Measurements from ENCODE around the gene TEN1. TPM values are rescaled to one million over a fixed set of nuclear protein-coding genes. Genes with fewer than 3 reads are reported as not detected.
"Not testable (repeated sequence)": the region's sequence is repeated elsewhere in the genome, so short reads cannot be mapped to it uniquely, and the experiment has no call there.

The TEN1 gene
- total RNA-seq, 2 donors from 2014 or later = 21.2 to 27.9 TPM

DNA sequence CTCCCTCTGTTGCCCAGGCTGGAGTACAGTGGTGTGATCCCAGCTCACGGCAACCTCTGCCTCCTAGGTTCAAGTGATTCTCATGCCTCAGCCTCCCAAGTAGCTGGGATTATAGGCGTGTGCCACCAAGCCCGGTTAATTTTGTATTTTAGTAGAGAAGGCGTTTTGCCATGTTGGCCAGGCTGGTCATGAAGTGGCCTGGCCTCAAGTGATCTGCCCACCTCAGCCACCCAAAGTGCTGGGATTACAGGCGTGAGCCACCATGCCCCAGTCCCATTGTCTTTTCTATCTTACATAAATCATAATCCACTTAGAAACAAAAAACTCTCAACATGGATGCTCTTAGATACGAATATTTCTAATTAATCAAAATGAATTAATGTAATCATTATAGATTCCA is 3.9 kb upstream of the TEN1 start:
- intact Hi-C loops (cut with DNase I, micrococcal nuclease); ATAC-seq; DNase-seq: not testable (repeated sequence)

DNA sequence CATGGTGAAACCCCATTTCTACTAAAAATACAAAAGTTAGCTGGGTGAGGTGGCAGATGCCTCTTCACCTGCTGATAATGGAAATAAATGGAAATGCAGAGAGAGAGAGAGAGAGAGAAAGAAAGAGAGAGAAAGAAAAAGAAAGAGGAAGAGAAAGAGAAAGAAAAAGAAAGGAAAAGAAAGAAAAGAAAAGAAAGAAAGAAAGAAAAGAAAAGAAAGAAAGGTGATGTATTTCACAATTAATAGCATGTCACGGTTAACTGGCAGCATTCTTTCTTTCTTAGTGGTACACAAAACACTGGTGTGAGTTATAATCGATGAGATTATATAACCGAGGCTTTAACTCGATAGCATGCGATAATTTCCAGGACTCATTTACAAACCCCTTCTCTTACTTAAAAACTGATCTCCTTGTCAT is 3.3 kb upstream of the TEN1 start:
- no peak for DNase-seq
- ATAC-seq = no peak
- intact Hi-C loops (cut with DNase I, micrococcal nuclease) = no loop called here

DNA sequence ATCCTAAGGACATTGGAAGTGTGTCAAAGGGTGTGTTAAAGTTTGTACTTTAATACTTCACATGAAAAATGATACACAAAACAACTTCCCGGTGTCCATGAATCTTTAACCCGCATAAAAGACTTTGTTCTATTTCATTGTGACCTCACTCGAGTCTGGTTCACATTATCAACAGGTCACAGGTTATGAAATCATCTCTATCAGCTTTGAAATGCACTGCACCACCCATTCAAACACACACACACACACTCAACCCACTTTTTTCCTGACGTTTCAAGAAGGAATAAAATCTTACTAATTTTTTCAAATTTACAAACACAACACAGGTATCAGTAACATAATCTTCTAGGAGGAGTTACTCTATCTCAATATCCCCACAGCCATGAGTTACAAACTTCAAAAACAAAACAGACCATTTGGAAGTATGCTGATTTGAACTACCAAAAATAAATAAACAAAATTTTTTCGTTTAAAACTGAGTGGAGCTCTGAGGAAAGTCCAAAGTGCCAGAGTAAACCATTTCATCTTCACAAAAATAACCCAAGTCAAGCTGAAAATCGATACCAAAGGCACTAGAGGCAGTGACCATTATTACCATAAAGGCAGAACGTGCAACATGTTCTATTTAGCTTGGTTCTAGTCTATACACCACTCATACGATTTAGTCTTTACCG is 2.7 kb upstream of the TEN1 start:
- DNase-seq (no peak), ATAC-seq (peak; percentile 48)
- intact Hi-C loops (cut with DNase I, micrococcal nuclease) = no loop called here

DNA sequence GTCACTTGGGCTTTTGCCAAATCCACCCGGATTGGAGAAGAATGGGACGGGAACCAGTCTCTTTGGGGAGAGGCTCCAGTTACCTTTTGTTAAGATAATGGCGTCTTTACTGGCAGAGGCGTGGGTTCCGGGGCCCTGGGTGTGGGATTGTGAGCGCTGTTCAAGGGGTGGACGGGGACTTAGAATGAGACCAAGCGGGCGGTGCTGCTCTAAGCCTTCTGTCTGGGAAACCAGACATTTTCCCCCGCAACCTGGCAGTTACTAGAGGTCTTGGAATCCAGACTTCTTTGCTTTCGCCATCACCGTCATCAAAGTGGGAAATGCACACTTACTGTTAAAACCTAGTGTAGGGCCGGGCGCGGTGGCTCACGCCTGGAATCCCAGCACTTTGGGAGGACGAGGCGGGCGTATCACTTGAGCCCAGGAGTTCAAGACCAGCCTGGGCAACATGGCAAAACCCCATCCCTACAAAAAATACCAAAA is 706 bp downstream of the TEN1 start:
- DNase-seq (no peak), ATAC-seq (peak; percentile 23)
- intact Hi-C loops (cut with DNase I, micrococcal nuclease) = no loop called here

DNA sequence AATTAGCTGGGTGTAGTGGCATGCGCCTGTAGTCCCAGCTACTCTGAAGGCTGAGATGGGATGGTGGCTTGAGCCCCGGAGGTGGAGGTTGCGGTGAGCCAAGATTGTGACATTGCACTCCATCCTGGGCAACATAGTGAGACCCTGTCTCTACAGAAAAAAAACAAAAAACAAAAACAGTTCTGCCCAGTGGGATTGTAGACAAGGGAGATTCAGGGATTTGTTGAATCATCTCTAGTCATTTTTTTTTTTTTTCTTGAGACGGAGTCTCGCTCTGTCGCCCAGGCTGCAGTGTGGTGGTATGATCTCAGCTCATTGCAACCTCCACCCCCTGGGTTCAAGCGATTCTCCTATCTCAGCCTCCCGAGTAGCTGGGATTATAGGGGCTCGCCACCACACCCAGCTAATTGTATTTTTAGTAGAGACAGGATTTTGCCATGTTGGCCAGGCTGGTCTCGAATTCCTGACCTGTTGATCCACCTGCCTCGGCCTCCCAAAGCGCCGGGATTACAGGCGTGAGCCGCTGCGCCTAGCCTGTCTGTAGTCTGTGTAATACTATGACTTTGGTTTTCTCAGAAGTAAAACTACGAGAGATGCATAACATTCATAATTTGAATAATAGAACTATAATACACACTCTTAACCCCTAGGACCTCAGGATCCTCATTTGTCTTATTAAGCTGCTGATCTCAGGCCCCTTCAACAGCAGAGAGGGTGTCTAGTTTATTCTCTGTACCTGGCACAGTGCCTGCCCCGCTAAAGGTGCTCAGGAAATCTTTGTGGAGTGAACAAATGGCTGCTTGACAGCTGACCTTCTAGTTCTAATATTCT is 1.4 kb downstream of the TEN1 start:
- intact Hi-C loops (cut with DNase I, micrococcal nuclease) = no loop called here
- no peak for ATAC-seq

DNA sequence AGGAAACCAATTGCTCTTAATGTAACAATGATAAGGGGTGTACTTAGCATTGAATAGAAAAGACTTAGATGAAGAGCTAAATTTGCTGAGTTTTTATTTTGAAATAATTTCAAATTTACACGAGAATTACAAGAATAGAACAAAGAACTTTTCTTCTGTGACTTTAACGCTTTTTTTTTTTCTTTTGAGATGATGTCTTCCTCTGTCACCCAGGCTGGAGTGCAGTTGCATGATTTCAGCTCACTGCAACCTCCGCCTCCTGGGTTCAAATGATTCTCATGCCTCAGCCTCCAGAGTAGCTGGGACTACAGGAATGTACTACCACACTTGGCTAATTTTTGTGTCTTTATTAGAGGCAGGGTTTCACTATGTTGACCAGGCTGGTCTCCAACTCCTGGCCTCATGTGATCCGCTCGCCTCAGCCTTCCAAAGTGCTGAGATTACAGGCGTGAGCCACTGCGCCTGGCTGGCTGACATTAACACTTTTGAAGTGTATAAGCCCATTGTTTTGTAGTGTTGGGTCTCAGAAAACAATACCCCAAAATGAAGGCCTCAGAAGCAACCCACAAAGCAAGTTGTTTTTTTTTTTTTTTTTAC is 2.1 kb downstream of the TEN1 start:
- ATAC-seq (no peak), DNase-seq (no peak)

More for the DNA sequence above, 1.4 kb downstream of the TEN1 start:
- no peak for DNase-seq

DNA sequence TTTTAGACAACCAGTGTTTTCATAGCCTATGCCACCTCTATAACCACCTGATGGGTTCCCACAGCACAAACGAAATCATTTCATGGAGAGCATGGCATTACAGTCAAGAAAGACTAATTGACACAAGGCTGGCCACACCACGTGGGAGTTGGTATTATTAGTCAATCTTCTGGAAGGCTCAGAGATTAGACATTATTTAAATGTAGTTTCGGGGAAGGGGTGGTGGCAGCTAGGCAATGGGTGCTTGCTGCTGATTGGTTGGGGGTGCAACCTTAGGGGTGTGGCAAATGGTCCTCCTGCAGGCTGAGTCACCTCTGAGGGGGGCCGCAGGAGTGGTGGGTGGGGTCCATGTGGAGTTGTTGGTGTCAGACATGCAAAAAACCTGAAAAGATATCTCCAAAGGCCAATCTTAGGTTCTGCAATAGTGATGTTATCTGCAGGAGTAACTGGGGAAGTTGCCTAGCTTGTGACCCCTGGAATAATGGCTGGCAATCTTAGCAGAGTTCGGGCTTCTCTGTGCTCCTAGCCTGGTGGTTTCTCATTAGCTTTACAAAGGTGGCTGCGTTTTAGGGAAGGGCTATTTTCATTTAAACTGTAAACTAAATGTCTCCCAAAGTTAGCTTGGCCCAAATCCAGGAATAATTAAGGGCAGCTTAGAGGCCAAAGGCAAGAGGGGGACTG is 4.6 kb downstream of the TEN1 start:
- DNase-seq = no peak

More for the DNA sequence above, 2.1 kb downstream of the TEN1 start:
- intact Hi-C loops (cut with DNase I, micrococcal nuclease) = no loop called here

DNA sequence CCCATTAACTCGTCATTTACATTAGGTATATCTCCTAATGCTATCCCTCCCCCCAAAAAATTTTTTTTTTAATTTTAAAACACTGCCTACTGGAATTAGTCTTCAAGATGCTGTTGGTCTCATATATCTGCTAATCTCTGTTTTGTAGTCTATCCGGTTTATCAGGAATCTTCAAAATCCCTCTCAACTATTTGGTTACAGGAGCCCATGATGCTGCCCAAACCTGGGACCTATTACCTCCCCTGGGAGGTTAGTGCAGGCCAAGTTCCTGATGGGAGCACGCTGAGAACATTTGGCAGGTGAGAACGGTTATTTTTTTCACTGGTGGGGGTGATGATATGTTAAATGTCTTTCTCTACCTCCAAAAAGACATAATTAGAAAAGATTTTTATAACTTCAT is 6.9 kb downstream of the TEN1 start:
- no peak for DNase-seq
- intact Hi-C loops (cut with DNase I, micrococcal nuclease) = no loop called here
- ATAC-seq = no peak

More for the DNA sequence above, 4.6 kb downstream of the TEN1 start:
- no peak for ATAC-seq
- intact Hi-C loops (cut with DNase I, micrococcal nuclease) = no loop called here

DNA sequence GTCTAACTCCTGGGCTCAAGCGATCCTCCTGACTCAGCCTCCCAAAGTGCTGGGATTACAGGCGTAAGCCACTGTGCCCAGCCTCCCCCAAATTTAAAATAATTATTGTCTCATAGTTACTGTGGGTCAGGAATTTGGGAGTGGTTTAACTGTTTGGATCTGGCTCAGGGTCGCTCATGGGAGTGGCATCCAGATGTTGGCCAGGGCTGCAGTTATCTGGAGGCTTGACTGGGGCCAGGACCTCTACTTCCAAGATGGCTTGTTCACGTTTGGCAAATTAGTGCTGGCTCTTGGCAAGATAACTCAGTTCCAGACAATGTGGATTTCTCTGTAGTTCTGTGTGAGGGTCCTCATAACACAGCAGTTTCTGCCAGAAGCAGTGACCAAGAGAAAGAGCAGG is 8.0 kb downstream of the TEN1 start:
- no peak for ATAC-seq
- DNase-seq = no peak
- intact Hi-C loops (cut with DNase I, micrococcal nuclease) = no loop called here

DNA sequence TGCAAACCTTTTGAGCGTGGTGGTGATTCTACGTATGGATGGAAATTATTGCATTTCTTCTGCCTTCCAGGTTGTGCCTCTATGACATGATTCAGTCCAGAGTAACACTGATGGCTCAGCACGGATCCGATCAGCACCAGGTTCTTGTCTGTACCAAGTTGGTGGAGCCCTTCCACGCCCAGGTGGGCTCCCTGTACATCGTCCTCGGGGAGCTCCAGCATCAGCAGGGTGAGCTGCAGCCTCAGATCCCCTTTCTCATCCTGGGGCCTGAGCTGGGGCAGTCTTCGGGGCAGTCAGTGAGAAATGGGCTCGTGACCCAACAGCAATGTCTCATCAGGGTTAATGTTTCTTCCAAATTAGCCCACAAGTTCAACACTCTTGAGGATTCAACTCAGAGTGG is 12.4 kb downstream of the TEN1 start:
- intact Hi-C loops (cut with DNase I, micrococcal nuclease) = no loop called here
- DNase-seq (no peak), ATAC-seq (no peak)

DNA sequence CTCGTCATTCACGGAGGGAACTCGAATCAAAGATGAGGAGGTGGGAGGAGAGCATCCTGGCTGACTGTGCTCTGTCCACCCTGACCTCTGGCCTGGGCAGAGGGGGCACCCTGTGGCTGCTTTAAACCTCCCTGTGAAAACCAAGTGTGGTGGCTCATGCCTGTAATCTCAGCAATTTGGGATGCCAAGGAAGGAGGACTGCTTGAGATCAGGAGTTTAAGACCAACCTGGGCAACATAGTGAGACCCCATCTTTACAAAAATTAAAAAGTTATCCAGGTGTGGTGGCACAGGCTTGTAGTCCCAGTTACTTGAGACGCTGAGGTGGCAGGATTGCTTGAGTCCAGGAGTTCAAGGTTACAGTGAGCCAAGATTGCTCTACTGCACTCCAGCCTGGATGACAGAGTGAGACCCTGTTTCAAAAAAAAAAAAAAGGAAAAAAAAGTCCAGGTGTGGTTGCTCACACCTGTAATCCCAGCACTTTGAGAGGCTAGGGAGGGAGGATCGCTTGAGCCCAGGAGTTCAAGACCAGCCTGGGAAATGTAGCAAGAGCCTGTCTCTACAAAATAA is 15.8 kb downstream of the TEN1 start:
- ATAC-seq (no peak), DNase-seq (peak in 1 of 2 donors; percentile 18)
- intact Hi-C loops (cut with DNase I, micrococcal nuclease) = no loop called here

DNA sequence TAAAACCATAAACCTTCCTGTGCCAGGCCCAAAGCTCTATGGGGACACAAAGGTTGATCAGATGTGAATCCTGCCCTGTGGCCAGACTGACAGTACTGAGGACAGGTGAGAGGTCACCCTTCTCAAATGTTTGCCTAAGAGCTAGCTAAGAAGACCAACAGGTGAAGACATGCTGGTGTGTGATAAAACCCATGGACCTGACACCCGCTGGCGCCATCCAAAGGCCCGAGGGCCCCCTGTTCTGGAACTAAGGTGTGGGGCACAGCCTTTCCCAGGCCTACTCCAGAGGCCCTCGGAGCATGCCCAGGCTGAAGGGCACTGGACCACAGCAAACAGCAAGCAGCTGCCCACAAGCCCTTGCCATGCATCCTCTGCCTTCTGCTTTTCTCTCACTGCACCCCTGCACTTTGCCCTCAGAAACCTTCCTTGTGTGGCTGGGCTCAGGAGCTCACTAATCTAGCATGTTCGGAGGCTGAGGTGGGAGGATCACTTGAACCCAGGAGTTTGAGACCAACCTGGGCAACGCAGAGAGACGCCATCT is 16.4 kb downstream of the TEN1 start:
- intact Hi-C loops (cut with DNase I, micrococcal nuclease) = no loop called here
- DNase-seq (peak in 1 of 2 donors; percentile 25), ATAC-seq (peak; percentile 10)

DNA sequence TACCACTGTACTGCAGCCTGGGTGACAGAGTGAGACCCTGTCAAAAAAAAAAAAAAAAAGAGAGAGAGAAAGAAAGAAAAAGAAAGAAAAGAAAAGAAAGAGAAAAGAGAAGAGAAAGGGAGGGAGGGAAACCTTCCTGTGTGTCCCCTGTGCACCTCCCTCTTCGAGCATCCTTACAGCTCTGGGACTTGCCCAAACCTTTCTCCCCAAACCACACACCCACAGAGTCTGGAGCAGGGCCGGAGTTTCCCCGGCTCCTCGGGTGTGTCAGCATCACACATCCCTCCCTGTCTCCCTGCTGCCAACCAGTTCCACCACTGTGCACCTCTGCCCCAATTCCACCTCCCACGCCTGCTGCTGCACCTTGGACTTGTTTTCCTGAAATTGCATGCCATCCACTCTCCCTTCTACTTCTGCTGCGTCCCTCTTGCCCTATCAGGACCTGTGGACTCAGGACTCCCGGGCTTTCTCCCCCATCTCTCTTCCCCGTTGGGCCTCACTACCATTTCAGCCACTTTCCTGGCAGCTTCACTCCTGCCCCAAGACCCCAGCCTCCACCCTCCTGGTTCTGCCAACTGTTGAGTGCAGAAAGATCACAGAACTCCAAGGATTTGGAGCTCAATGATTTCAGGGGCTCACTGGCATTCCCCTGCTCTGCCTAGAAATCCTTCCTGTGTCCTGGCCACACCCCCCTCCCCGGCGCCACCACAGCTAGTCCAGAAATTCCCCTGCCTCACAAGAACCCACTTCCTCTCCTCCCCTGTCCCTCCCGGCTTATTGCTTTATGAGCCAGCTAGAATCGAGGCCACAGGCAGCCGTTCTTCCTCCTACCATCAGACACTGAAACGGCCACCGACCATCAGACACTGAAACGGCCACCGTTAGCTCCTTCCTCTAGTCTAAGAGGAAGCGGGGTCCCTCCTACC is 17.9 kb downstream of the TEN1 start:
- intact Hi-C loops (cut with DNase I, micrococcal nuclease) = no loop called here
- ATAC-seq = peak; percentile 66

DNA sequence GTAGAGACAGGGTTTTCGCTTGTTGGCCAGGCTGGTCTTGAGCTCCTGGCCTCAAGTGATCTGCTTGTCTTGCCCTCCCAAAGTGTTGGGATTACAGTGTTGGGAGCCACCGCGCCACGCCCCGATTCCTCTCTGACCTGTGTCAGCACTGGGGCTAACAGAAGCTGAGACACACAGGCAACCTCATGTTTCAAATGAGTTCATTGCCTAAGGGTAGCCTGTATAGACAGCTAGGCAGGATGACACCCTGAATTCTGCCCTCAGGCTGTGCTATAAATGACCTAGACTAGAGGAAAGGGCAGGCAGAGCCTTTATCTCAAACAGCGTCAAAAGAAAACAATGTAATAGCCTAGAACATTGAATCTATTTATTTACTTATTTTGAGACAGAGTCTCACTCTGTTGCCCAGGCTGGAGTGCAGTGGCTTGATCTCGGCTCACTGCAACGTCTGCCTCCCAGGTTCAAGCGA is 19.3 kb downstream of the TEN1 start:
- intact Hi-C loops (cut with DNase I, micrococcal nuclease) = no loop called here
- DNase-seq = peak; percentile 31 to 55
- ATAC-seq = peak; percentile 39

More for the DNA sequence above, 17.9 kb downstream of the TEN1 start:
- DNase-seq = peak; percentile 87 to 90

DNA sequence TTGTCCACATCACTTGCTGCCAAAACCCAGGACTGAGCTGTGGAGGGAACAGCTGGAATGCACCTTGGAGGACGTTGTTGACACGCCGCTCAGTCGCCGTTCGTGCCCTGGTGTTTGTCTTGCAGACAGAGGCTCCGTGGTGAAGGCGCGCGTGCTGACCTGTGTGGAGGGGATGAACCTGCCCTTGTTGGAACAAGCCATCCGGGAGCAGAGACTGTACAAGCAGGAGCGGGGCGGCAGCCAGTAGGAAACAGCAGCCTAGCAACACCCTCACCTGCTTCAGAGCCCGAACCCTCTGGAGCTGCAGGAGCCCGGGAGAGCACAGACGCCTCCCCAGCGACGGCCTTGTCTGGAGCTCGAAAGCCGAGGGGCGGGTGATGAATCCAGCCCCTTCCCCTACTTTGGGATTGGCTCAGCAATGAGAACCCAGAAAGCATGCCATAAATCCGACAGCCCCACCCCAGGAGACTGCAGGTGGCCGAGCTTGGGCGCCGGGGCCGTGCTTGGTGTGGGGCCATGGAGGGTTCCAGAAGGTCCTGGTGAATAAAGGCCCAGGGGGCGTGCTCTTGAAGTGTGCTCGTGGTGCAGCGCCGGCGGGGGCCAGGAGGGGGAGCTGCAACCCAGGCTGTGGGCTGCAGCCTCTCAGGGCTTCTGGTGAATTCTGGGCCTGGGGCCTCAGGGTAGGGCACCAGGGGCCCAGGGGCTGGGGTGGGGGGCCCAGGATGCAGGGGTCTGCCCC is 21.1 kb downstream of the TEN1 start:
- peak; percentile 32 for ATAC-seq
- intact Hi-C loops (cut with DNase I, micrococcal nuclease) = loop anchor here in 1 of 2 donors (5.0 to 10.0 kb wide), 2 partner anchors 93 to 295 kb away; no protein-coding TSS in a partner anchor
- DNase-seq = peak; percentile 59 to 80

DNA sequence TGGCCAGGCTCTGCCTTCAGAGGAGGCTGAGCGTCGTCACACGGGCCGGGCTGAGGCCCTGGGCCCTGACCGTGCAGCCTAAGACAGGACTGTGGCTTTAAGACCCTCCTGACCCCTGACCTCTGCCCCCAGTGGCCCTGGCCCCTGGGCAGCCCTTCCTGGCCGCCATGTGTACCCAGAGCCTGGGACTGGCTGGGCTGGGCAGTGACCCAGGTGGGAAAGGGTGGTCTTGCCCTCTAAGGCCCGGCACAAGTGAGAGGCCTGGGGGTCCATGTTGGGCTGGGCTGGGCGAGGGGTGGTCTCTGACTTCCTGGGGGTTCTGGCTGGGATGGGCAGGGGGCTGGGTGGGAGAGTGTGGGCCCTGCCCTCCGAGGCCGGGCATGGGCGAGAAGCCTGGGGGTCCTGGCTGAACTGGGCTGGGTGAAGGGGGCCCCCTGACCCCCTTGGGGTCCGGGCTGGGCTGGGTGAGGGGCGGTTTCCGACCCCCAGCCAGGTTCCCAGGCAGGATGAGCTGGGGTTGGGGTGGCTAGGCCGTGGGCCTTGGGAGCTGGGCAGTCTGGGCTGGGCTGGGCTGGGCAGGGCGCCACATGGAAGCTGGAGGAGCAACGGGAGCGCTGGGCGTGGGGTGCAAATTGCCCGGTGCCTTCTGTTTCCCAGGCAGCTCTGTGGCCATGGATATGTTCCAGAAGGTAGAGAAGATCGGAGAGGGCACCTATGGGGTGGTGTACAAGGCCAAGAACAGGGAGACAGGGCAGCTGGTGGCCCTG is 21.9 kb downstream of the TEN1 start, which contains the start of gene CDK3:
TSS of gene CDK3 (plus strand) at position 101 of the 767 bp plus-strand sequence. CDS start at position 672, 571 bp downstream.
- peak; percentile 65 to 76 for DNase-seq
- peak; percentile 37 for ATAC-seq
- intact Hi-C loops (cut with DNase I, micrococcal nuclease) = loop anchor here in 1 of 2 donors (5.0 to 10.0 kb wide), 2 partner anchors 94 to 294 kb away; no protein-coding TSS in a partner anchor
